GM10266 (cell line): ENCODE measurements around the gene LDB3.

Source experiments
- DNase-seq: peaks from one replicate; pipeline ENCODE4 v3.0.0; 2012; ENCODE audit errors: extremely low spot score
- CTCF ChIP-seq: IDR thresholded peaks from 2 replicates; pipeline ENCODE4 v1.5.1; 2012; ENCODE audit warnings: mild to moderate bottlenecking, low read depth; ENCODE audit not compliant: control insufficient read depth, insufficient read depth; ENCODE audit errors: missing control alignments

The LDB3 gene

DNA sequence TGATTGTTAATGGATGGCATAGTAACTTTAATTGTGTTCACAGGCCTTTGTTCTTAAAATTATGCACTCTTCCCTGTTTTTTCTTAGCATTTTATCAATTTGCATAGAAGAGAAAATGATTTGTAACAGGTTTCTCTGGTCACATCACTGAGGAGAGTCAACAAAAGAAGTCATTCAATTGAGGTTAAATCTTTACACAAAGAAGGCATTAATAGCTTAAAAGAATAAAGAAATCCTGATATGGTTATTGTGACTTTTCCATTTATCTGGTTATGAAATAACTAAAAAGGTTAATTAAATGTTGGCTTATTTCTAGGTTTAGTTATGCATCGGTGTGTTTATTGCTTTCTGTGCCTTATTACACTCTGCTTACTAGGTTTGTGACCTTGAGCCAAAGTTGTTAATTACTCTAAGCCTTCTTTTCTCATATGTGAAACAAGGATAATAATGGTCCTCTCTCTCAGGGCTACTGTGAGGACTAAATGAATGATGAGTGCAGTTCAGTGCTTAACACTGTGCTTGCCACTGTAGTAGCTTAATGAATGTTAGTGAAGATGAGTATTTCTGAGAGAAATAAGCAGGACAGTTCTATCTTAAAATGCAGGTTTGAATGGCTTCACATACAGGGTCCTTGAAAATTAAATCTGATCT, 100.2 kb downstream of the LDB3 start:
- no peak for DNase-seq
- TF ChIP-seq CTCF = no peak

GRCh38 chr10:86769991-86770390, 101.7 kb downstream of the LDB3 start:
- no peak for DNase-seq
- TF ChIP-seq CTCF = no peak

GRCh38 chr10:86770412-86770960, 102.2 kb downstream of the LDB3 start:
- no peak for DNase-seq
- no peak for TF ChIP-seq CTCF

GRCh38 chr10:86773498-86773897, 105.2 kb downstream of the LDB3 start:
- TF ChIP-seq CTCF = no peak

GRCh38 chr10:86775056-86775869, 107.0 kb downstream of the LDB3 start:
- no peak for TF ChIP-seq CTCF
- DNase-seq = no peak

More at GRCh38 chr10:86773498-86773897, 105.2 kb downstream of the LDB3 start:
- DNase-seq = no peak

DNA sequence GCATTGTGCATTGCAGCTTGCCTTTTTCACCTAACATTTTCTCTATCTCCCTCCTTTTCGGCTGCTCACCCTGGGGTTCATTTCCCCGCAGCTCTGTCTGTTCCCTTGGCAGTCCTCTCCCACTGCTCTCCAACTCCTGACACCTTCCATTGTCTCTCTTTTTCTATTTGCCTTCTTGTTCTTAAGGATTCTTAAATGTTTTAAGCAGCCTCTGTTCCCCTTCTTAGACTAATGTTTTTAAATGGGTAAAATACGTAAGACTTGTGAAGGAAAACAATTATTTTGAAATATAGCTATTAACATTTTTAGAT, 107.5 kb downstream of the LDB3 start:
- no peak for TF ChIP-seq CTCF
- no peak for DNase-seq

GRCh38 chr10:86779220-86780017, 111.1 kb downstream of the LDB3 start:
- TF ChIP-seq CTCF = no peak
- no peak for DNase-seq
